Amniotic stem cell (primary cell): ENCODE measurements around the gene ZBTB43.
"Not testable (repeated sequence)": the region's sequence is repeated elsewhere in the genome, so short reads cannot be mapped to it uniquely, and the experiment has no call there.

Source experiments
- DNase-seq: peaks from one replicate; lab custom pipeline; 2025; lab: John Stamatoyannopoulos, UW

Gene ZBTB43, protein sequence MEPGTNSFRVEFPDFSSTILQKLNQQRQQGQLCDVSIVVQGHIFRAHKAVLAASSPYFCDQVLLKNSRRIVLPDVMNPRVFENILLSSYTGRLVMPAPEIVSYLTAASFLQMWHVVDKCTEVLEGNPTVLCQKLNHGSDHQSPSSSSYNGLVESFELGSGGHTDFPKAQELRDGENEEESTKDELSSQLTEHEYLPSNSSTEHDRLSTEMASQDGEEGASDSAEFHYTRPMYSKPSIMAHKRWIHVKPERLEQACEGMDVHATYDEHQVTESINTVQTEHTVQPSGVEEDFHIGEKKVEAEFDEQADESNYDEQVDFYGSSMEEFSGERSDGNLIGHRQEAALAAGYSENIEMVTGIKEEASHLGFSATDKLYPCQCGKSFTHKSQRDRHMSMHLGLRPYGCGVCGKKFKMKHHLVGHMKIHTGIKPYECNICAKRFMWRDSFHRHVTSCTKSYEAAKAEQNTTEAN

DNA sequence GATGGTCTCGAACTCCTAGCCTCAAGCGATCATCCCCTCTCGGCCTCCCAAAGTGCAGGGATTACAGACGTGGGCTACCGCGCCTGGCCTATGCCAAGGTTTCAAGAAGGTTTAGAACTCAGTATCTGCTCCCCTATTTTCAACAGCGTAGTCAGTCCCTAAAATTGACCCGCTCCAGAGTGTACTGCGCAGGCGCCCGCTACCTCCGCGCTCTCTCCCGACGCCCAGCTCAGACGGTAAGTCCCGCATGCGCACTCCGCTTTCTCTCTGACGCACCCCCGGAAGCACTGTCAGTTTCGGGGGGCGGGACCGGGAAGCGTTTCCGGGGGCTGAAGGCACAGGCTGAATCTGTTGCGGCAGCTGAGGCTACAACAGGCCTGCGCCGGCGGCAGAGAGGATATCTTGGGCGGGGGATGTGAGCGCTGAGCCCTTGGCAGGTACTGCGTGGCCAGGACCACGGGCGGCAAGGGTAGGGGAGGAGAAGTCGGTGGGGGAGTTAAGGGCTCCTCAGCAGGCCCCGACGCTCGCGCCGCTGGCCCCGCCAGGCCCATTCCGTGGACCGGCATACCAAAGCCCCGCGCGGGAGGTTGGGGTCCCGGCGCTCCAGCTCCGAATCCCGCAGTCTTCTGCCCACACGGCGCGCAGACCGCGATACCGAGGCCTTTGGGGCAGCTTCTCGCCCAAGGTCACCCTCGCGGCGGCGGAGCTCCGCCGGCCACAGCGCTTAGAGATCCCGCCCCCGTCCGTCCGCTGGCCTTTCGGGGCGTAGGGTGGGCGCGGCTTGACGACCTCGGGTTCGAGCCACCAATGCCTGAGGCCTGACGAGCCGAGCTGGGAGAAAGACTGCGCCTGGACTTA, at the start of gene ZBTB43:
ZBTB43 (plus strand) TSS at position 345 of the 858 bp plus-strand sequence. CDS start 27,470 bp downstream, outside the sequence.
- peak; percentile 90 for DNase-seq

DNA sequence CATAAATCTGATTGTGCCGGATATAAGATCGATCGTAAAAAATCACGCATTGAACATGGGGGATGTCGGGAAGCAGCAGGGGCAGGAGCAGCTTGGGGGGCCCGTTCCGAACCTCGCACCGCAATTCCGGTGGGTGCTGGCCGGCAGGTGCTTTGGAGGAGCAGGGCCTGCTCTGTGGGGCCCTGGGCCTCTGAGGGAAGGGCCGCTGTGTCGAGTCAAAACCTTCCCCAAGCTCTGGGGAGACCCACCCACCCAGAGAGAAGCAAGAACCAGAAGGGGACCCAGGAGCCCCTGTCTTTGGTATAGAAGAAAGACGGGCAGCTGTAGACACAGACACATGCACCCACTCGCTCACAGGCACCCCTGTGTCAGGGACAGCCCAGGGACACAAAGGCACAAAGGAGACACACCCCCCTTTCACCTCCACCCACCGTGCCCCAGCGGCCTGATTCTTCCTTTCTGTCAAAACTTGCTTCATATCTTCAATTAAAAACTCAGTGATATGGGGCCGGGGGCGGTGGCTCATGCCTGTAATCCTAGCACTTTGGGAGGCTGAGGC, 49.4 kb upstream of the ZBTB43 start:
- DNase-seq, result no peak

DNA sequence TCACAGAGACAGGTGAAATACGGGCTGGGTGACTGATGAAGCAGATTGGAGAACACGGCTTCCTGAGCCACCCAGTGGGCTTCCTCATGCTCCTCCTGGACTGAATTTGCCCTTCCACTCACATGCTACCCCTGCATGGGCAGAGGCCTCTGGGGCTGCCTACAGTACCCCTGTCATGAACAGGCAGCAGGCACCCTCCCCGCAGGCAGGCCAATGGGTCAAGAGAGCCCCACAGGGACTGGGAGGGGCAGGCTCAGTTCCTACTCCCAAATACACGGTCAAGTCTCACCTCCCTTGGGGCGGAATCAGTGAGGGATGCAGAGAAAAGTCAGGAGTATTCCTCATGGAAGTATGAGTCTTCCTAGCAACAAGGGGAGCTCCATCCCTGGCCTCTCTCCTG, 48.6 kb upstream of the ZBTB43 start:
- no peak for DNase-seq

DNA sequence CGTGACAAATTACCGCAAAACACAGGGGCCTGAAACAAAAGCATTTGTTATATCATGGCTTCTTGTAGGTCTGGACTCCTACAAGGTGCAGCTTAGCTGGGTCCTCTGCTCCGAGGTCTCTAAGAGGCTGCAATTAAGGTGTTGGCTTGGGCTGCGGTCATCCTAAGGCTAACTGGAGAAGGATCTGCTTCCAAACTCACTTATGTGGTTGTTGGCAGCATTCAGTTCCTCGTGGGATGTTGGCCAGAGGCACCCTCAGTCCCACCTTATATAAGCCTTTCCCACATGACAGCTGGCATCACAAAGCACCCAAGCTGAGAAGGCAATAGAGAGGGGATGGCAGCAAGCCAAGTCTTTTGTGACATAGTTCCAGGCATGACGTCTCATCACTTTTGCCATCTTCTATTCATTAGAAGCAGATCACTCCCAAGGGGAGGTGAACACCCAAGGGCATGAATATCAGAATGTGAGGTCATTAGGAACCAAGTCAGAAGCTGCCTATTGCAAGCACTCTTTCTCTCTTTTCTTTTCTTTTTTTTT, 47.9 kb upstream of the ZBTB43 start:
- DNase-seq, result no peak

DNA sequence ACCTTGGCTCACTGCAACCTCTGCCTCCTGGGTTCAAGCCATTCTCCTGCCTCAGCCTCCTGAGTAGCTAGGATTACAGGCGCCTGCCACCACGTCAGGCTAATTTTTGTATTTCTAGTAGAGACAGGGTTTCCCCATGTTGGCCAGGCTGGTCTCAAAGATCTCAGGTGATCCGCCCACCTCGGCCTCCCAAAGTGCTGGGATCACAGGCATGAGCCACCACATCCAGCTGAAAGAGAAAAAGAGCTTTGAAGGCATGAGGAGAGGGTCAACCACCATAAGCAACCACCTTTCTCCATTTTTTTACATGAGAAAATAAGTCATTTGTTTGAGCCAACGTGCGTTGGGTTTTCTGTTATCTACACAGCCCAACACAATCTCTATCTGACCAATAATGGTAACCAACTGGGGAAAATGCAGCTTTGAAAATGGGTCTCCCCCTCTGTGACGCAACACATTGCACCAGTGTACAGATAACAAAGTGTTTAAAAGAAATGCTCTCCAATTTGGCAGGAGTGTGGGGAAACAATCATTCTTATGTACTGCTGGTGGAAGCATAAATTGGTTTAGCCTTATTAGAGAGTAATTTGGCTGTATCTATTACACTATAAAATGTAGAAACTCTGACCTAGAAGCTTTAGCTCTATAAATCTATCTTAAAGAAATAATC, 45.8 kb upstream of the ZBTB43 start:
- DNase-seq, result no peak

DNA sequence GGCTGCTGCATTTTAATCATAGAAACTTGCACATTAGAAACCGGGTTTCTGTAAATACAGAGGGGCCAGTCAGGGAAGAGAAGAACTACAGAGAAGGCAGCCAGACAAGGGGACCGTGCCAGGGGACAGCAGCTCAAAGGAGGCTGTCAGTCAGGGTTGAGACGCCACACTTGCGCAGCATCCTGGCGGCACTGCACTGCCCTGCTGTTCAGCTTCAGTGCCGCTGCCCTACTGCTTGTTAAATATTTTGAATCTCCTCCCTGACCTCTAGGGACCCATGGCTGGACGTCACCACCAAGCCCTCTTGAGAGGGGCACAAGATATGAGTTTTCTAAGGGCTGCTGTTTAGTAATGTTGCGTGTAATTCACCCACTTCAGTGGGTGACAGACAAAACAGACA, 43.6 kb upstream of the ZBTB43 start:
- DNase-seq, result no peak

DNA sequence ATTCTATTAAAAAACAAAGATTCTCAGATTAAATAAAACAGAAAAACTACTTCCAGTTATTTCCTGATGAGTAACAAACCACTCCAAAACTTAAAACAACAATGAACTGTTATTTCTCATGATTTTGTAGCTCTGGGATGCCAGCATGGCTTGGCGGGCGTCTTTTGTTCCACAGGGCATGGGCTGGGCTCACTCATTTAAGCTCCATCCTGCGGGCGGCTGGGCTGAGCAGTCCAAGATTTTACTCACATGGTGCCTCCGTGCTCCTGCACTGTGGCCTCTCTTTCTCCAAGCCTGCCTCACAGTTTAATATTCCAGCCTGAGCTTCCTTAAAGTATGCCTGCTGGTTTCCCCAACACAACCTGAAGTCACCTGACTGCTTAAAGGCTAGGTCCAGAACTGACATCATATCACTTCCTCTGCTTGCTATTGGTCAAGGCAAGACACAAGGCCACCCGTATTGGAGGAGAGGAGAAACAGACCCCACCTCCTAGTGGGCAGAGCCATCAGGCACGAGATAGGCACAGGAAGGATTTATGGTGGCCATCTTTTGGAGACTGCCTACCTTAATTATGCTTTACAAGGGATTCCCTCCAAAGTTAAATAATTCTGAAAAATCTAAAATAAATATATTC, 41.6 kb upstream of the ZBTB43 start:
- DNase-seq, result no peak

DNA sequence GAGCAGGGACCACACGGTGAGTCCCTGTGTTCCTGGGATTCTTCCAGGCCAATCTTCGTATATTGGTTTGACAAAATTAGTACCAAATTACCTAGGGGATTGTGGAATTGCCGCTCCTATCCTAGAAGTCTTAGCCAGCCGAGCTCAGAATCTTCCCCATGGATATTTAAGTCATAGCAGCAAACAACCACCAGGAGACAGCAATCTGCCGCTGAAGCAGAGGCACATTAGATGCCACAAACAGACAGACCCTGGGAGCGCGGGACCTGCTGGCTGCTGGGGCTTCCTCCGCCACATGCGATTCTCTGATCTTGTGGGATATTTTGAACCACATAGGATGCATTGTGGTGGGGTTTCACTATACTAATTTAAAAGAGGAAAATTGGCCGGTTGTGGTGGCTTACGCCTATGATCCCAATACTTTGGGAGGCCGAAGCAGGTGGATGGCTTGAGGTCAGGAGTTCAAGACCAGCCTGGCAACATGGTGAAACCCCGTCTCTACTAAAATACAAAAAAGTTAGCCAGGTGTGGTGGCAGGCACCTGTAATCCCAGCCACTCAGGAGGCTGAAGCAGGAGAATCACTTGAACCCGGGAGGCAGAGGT, 31.7 kb upstream of the ZBTB43 start:
- no peak for DNase-seq

DNA sequence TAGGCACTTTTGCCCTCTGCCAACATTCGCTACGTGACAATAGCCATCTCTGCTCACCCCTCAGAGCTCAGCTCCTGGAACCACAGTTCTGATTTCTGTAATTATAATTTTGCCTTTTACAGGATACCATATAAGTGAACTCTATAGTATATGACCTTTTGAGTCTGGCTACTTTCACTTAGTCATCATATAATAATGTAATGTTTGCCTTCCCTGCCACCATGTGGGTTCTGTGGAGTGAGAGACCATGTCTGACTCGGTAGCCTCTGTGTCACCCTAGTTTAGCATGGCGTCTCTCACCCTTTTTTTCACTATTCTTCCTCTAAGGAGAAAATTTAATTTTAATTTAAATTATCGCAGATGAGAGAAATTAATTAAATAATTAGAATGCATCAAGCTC, 28.9 kb upstream of the ZBTB43 start:
- DNase-seq, result no peak

DNA sequence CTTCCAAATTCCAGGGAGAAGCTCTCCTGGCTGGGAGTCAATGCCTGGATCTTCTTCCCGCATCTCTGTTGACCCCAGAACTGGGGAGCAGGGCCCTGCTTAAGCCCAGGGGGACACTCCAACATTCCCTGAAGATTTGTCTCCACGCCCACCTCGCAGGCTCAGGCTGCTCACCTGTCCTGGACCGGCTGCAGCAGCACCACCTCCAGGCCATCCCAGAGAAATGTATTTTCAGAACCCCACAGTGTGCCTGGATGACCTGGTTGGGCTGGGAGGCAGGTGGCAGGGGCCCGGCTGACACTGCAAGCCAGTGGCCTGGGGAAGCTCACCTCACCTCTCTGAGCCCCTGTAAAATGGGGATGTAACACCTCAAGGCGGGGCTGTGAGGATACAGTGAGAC, 27.1 kb upstream of the ZBTB43 start:
- no peak for DNase-seq

DNA sequence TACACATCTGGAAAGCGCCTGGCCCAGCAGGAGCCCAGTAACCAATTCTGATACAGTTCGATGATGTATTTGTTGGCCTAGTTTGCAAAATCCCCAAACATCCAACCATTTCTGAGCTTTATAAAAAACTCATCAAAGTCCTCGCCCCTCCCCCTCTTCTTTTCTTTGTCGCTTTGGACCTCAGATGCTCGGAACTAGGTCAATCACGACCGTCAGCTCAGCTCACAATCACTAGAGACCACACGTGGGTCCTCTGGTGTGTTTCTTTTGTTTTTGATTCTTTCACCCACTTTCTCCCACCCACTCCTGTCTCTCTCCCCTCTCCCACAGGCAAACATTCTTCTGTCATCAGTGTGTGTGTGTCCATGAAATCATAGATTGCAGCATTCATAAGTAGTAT, 26.7 kb upstream of the ZBTB43 start:
- no peak for DNase-seq

DNA sequence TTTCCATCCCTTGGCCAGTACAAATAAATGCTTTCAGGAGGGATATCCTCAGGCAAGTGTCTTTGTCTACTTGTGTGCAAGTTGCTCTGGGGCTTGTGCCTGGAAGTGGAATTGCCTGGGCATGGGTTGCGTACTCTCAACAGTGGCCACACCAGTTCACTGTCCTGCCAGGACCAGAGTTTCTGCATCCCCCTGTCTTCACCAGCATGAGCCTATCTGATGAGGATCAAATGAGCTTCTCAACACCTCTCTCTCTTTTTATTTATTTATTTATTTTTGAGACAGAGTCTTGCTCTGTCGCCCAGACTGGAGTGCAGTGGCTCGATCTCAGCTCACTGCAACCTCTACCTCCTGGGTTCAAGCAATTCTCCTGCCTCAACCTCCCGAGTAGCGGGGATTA, 26.1 kb upstream of the ZBTB43 start:
- not testable (repeated sequence) for DNase-seq

DNA sequence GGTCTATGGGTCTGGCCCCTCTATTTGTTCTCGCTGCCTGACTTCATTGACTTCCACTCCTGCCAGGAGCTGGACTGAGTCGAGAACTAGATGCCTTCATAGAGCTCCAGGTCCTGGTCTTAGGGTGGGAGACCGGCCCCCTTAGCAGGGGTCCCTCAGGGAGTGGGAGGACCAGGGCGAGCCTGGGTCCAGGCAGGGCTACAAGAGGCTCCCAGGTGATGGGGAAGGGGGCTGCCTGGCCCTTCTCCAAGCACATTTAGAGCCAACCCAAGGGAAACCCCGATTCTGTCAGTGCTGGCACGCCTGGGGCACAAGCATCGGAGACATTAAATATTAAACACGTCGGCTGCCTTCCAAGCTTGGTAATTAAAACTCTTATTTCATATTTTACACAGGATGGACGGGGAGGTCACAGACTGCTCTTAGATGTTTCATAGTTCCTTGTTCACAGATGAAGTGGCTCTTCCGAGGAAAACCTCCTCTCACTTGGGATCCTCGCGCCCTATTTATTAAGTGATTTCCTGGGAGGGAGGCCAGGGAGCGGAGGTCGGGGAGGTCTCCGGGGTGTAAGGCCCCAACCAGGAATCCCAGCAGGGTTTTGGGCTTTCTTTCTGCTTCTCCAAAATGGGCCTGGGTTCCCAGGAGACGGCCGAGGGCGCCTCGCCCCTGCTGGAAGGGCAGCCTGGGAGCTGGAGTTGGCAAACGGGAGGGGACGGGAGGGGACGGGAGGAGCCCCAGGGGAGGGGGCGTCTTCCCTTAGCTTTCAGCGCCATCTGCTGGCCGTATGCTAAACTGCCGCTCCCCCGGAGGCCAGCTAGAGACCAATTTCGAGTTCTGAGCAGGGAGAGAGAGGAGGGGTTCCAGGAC, 23.4 kb upstream of the ZBTB43 start:
- DNase-seq, result peak; percentile 36

DNA sequence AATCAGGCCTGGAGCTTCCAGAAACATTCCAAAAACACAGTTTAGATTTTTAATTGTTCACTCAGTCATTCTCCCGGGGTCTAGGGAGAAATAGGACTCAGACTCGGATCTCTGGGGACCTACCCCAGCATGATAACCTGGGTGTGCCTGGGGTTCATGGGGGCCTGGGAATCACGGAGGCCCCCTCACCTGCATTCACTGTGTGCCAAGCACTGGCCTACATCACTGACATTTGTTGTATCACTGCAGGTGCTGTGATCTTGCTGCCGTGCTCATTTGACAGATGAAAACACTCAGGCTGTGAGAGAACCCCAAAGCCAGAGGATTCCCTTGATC, 22.8 kb upstream of the ZBTB43 start:
- DNase-seq, result no peak

DNA sequence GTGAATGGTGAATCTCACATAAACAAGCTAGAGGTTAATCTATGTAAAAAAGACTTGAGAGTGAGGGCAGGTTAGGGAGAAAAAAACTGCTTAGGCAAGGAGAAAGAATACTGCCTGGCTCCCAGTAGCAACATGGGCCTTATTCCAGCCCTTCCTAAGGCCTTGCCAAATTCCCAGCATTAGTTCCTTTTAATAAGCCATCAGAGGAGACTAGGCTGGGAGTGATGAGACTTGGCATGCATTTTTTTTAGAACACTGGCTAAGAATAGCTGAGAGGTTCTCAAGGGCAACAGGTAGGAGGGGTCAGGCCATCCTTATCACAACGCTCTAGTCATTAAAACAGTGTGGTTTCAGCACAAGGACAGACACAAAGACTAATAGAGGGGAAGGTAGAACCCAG, 20.9 kb upstream of the ZBTB43 start:
- no peak for DNase-seq

DNA sequence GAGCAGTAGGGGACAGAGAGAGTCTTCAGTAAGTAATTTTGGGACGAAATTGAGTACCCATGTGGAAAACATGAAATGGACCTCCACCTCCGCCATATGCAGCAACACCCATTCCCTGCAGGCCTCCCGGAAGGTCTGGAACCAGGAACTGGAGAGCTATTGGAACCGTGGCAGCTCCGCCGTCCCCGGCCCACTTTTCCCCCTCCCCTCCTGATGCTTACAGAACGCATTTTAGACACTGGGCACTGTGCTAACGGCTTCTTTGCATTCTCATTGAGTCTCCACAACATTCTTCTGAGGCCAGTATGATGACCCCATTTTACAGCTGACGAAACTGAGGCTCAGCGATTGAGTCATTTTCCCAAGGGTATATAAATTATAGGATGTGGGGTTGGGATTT, 20.4 kb upstream of the ZBTB43 start:
- no peak for DNase-seq

DNA sequence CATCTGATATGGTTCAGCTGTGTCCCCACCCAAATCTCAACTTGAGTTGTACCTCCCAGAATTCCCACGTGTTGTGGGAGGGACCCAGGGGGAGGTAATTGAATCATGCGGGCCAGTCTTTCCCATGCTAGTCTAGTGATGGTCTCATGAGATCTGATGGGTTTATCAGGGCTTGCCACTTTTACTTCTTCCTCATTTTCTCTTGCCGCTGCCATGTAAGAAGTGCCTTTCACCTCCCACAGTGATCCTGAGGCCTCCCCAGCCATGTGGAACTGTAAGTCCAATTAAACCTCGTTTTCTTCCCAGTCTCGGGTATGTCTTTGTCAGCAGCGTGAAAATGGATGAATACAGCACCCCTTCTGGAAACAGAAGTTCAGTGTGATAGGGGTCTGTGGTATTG, 20.0 kb upstream of the ZBTB43 start:
- not testable (repeated sequence) for DNase-seq

DNA sequence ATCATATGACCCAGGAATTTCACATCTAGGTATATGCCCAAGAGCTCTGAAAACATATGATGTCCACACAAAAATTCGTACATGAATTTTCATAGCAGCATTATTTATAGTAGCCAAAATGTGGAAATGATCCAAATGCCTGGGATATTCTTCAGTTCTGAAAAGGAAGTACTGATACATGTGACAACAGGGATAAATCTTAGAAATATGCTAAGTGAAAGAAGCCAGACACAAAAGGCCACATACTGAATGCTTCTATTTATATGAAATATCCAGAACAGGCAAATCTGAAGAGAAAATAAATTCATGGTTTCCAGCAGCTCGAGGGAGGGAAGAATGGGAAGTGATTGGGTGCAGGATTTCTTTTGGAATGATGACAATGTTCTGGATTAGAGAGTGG, 16.8 kb upstream of the ZBTB43 start:
- DNase-seq, result no peak

DNA sequence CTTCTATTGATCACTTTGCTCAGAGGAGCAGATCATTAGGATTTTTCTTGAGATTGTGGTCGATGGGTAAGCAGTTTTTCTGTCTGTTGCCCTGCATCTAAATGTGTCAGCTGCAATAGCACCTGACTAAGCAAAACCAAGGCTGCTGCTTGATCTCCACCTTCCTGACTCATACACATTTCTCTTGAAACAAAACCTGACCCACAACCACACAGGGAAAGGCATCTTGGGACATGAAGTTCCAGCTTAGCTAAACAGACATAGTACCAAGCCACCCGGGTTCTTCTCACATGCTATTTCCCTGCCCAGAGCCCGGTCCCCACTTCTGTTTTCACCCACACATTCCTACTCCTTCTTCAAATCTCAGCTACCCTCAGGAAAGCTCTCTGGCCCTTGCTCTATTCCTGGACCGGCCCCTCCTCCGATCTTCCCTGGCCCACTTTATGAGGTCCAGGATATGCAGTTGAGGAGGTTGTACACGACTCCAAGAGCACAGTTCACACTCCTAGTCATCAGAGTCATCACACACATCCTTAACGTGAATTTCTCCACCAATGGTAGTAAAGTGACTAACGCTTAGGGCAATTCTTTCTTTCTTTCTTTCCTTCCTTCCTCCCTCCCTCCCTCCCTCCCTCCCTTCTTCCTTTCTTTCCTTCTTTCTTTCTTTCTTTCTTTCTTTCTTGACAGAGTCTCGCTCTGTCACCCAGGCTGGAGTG, 16.0 kb upstream of the ZBTB43 start:
- no peak for DNase-seq

DNA sequence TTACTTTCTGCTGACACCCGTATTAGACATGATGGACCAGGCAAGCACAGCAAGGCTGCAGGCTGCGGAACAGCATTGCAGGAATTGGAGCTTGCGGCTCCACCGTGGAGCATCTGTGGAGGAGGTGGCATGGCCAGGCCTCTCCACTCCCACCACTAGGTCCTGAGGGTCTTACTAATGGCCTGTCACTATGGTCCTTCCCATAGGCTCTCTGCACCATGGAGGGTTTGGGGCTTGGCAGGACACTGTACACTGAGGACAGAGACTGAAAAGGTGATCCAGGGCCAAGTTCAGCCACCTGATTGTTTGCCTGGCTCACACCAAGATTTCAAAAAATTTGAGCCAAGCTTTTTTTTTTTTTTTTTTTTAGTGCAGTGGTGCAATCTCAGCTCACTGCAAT, 14.3 kb upstream of the ZBTB43 start:
- DNase-seq, result no peak
